Inferior parietal cortex (tissue), 1 donor: ENCODE data around the gene CUBN.

Source experiments
- DNase-seq: peaks from one replicate; pipeline ENCODE4 v3.0.0-alpha.2; 2016; ENCODE audit errors: extremely low spot score

CUBN gene

DNA sequence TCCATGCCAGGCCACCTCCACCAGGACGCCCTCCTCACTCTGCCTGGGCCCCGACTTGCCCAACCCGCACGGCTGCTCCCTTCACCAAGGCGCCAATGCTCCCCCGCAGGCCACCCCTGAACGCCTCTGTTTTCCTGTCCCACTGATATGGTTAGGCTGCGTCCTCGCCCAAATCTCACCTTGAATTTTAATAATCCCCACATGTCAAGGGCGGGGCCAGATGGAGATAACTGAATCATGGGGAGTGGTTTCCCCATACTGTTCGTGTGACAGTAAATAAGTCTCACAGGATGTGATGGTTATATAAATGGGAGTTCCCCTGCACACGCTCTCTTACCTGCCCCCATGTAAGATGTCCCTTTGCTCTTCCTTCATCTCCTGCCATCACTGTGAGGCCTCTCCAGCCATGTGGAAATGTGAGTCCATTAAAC is 342.2 kb downstream of the CUBN start:
- no peak for DNase-seq

DNA sequence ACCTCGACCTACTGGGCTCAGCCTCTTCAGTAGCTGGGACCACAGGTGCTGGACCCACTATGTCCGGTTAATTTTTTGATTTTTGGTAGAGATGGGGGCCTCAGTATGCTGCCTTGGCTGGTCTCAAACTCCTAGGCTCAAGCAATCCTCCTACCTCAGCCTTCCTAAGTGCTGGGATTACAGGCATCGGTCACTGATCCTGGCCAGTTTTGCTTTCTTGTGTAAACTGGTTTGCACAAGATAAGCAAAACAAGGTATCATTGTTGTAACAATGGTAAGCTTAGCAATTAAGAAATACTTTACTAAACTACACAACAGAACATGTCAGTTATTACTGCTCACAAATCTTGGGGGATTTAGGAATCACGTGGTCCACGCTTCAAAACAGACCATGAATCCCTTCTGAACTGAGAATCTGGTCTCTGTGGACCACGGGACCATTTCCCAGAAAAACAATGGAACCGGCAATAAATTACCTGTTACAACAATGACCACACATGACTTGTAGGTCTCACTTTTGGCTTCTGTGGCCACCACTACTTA is 349.2 kb downstream of the CUBN start:
- DNase-seq: no peak

DNA sequence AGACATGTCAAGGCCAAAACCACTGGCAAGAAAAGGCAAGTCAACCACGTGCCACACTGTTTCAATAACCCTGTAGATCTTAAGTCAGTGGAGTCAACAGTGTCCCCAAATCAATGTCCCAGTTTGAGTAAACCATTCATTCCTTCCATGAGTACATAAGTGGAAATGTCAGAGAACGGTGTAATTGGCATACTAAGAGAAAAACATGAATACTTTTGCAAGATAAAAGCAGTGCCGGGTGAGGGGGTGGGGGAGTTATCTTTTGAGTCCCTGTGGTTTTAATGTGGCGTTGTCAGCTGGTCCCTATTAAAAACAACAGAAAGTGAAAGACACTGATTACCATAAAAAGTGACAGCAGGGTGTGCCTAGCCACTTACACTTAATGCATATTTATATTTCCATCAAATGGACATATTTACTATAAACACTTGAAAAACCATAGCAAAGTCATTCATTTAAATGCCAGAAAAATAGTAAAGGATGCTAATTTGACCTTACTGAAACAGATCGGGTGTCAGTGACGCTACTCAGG is 350.2 kb downstream of the CUBN start:
- no peak for DNase-seq

DNA sequence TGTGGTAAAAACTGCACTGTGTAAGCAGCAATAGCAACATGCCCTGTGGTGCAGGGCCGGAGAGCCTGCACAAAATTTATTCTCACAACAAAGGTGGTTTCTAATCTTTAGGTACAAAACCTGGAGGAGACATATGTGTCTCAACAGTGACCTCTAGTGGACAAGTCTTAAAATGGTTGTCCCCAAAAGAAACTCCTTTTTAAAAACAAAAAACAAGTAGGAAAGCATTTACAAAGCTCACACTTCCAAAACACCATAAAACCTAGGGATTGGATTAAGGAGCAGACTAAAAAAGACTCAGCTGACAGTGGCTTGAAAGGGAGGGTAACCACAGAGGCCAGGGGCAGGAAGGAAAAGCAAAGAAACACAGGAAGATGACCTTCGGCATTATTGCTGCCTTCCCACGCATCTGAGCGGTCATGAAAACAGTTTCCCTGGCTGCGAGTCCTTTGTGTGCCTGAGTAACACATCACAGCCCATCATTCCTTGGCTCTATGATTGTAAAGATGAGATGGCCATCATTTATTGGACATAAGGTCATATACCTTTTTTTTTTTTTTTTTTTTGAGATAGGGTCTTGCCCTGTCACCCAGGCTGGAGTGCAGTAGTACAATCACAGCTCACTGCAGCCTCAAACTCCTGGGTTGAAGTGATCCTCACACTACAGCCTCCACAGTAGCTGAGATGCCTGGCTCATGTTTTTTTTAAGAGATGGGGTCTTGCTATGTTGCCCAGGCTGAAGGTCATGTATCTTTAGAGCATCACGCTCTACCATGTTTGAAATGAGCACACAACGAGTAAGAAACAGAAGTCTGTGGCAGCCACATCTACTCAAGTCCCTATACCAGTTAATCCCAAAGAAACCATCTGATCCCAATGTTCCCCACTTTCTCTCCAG is 351.9 kb downstream of the CUBN start:
- DNase-seq: peak; percentile 77

DNA sequence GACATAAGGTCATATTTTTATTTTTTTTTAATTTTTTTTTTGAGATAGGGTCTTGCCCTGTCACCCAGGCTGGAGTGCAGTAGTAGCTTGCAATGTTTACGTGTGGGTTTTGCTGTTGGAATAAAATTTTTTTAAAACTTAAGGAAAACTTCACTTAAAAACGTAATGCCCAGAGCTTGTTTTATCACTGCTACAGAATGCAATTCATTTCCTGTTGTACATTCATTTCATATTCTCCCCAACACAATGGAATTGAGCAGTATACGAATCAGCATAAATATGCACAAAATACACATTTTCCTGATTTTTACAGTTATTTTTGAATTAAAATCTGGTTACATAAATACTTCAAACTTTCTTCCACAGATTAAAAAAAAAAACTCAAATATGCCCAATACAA is 352.7 kb downstream of the CUBN start:
- DNase-seq: no peak
